HepG2 (cell line): ENCODE results near the gene SNX2. TPM values are rescaled to one million over a fixed set of nuclear protein-coding genes. Genes with fewer than 3 reads are reported as not detected.

Experiments used
- ARID5B ChIP-seq: IDR thresholded peaks from 2 replicates; pipeline ENCODE4 v1.4.0; 2020; ENCODE audit warnings: mild to moderate bottlenecking, missing genetic modification reagents
- BCL6 ChIP-seq: IDR thresholded peaks from 2 replicates; pipeline ENCODE4 v1.6.1; 2016; ENCODE audit warnings: missing genetic modification reagents, missing compliant biosample characterization
- FOXP1 ChIP-seq, 2 experiments: fragments of 450-650 bp in 1 of 2; IDR thresholded peaks; 2 replicates each; pipeline ENCODE4 v1.6.1; 2017 to 2018; ENCODE audit warnings: antibody characterized with exemption in 1 of 2
- GATAD2A ChIP-seq: IDR thresholded peaks from 2 replicates; pipeline ENCODE4 v1.6.1; 2016
- GTF3A ChIP-seq: sonication (generic); formaldehyde crosslinking; conservative IDR thresholded peaks from 2 replicates; pipeline ENCODE4 v1.4.0; 2020; ENCODE audit warnings: mild to moderate bottlenecking, missing genetic modification reagents
- HBP1 ChIP-seq: IDR thresholded peaks from 2 replicates; pipeline ENCODE4 v1.6.1; 2016; ENCODE audit warnings: low read depth, control low read depth
- IRF2 ChIP-seq: IDR thresholded peaks from 2 replicates; pipeline ENCODE4 v1.6.1; 2018; ENCODE audit warnings: missing genetic modification reagents, missing compliant biosample characterization
- KAT7 ChIP-seq: IDR thresholded peaks from 2 replicates; pipeline ENCODE4 v1.6.1; 2018; ENCODE audit warnings: borderline replicate concordance, missing compliant biosample characterization
- MIXL1 ChIP-seq: IDR thresholded peaks from 2 replicates; pipeline ENCODE4 v1.6.1; 2016
- NFE2L2 ChIP-seq: fragments of 150-350 bp; IDR thresholded peaks from 2 replicates; pipeline ENCODE4 v1.6.1; 2014; ENCODE audit warnings: low read length
- SRSF9 ChIP-seq: fragments of 200-400 bp; formaldehyde crosslinking; IDR thresholded peaks from 2 replicates; pipeline ENCODE4 v1.6.1; 2018; ENCODE audit warnings: borderline replicate concordance, mild to moderate bottlenecking, low read depth, low read length; ENCODE audit not compliant: insufficient read depth, poor library complexity, severe bottlenecking
- TOE1 ChIP-seq: sonication (generic); formaldehyde crosslinking; IDR thresholded peaks from 2 replicates; pipeline ENCODE4 v1.4.0; 2020; ENCODE audit warnings: mild to moderate bottlenecking, missing genetic modification reagents
- ZBTB20 ChIP-seq: sonication (generic); formaldehyde crosslinking; IDR thresholded peaks from 2 replicates; pipeline ENCODE4 v1.8.1; 2023; ENCODE audit warnings: missing genetic modification reagents, low read depth, mild to moderate bottlenecking, borderline replicate concordance
- ZBTB7B ChIP-seq: sonication (generic); formaldehyde crosslinking; IDR thresholded peaks from 2 replicates; pipeline ENCODE4 v1.4.0; 2020; ENCODE audit warnings: missing genetic modification reagents
- ZC3H13 ChIP-seq: sonication (generic); formaldehyde crosslinking; IDR thresholded peaks from 2 replicates; pipeline ENCODE4 v1.8.1; 2023; ENCODE audit warnings: mild to moderate bottlenecking, missing genetic modification reagents, moderate library complexity
- ZEB1 ChIP-seq: IDR thresholded peaks from 2 replicates; pipeline ENCODE4 v1.6.1; 2012; ENCODE audit warnings: mild to moderate bottlenecking, low read depth, inconsistent platforms; ENCODE audit not compliant: insufficient replicate concordance
- ZGPAT ChIP-seq: IDR thresholded peaks from 2 replicates; pipeline ENCODE4 v1.6.1; 2016; ENCODE audit warnings: mild to moderate bottlenecking
- ZNF770 ChIP-seq: sonication (generic); formaldehyde crosslinking; IDR thresholded peaks from 2 replicates; pipeline ENCODE4 v1.5.0; 2020; ENCODE audit warnings: mild to moderate bottlenecking, missing genetic modification reagents
- ZNF781 ChIP-seq: sonication (generic); formaldehyde crosslinking; IDR thresholded peaks from 2 replicates; pipeline ENCODE4 v1.5.1; 2020; ENCODE audit warnings: borderline replicate concordance, mild to moderate bottlenecking, missing genetic modification reagents; ENCODE audit errors: not compliant biosample characterization
- ZNF878 ChIP-seq: sonication (generic); formaldehyde crosslinking; IDR thresholded peaks from 2 replicates; pipeline ENCODE4 v1.8.1; 2023; ENCODE audit warnings: mild to moderate bottlenecking, missing genetic modification reagents, moderate library complexity
- ZSCAN9 ChIP-seq: IDR thresholded peaks from 2 replicates; pipeline ENCODE4 v1.6.1; 2016; ENCODE audit warnings: borderline replicate concordance
- polyA plus RNA-seq, 8 experiments: library from polyadenylated mRNA; depleted of rRNA in 3 of 8; stranded (reverse) in 7 of 8; unstranded in 1 of 8; fragments of >200 nt; fragmentation: Illumina TruSeq in 4 of 8; extraction: Trizol in 4 of 8; gene quantifications; 2 replicates each; pipeline versions ENCODE4 v1.2.1 to v1.2.3, GENCODE V29; 2011 to 2016; ENCODE audit warnings: low read depth in 4 of 8, missing spikeins in 1 of 8, mixed read lengths in 1 of 8; ENCODE audit not compliant: insufficient read depth in 1 of 8
- total RNA-seq, 5 experiments: library from RNA; depleted of rRNA; stranded (reverse); fragments of >200 nt; fragmentation: Illumina TruSeq; extraction: Trizol; gene quantifications; 2 replicates each; pipeline ENCODE4 v1.2.3, GENCODE V29; 2016; ENCODE audit warnings: low read depth in 1 of 5

Gene SNX2
- total and polyA plus RNA-seq, 2 of the 13 experiments (the other 11 are each of a cell fraction or from before 2014, with no cell fraction given), result 26.4 to 78.8 TPM

- no peak for TF ChIP-seq ZNF770 (CRISPR knock-in tag)
- TF ChIP-seq NFE2L2, result no peak
- peak; percentile 26; the same call in 1 of the 2 replicates for TF ChIP-seq GATAD2A (CRISPR knock-in tag)
- peak; percentile 51 for TF ChIP-seq ARID5B (CRISPR knock-in tag)
- TF ChIP-seq BCL6 (CRISPR knock-in tag), result peak; percentile 87
- no peak for TF ChIP-seq FOXP1 (IDR thresholded peaks at IDR 0.05)
- TF ChIP-seq FOXP1 (CRISPR knock-in tag; IDR thresholded peaks at IDR 0.05), result 0 out of 2 replicates have a peak, but pooled peaks have one; percentile 32
- TF ChIP-seq ZGPAT (CRISPR knock-in tag), result peak; percentile 19; the same call in 1 of the 2 replicates
- TF ChIP-seq ZSCAN9 (CRISPR knock-in tag), result no peak
- TF ChIP-seq KAT7 (CRISPR knock-in tag), result 0 out of 2 replicates have a peak, but pooled peaks have one; percentile 16
- no peak for TF ChIP-seq TOE1 (CRISPR knock-in tag)
- TF ChIP-seq SRSF9, result no peak
- 0 out of 2 replicates have a peak, but pooled peaks have one; percentile 18 for TF ChIP-seq MIXL1 (CRISPR knock-in tag)
- 0 out of 2 replicates have a peak, but pooled peaks have one; percentile 7 for TF ChIP-seq ZBTB7B (CRISPR knock-in tag)
- TF ChIP-seq ZNF878, result 0 out of 2 replicates have a peak, but pooled peaks have one; percentile 39
- 0 out of 2 replicates have a peak, but pooled peaks have one; percentile 9 for TF ChIP-seq GTF3A
- no peak for TF ChIP-seq ZC3H13 (CRISPR knock-in tag)
- 0 out of 2 replicates have a peak, but pooled peaks have one; percentile 35 for TF ChIP-seq IRF2 (CRISPR knock-in tag)
- no peak for TF ChIP-seq ZNF781 (CRISPR knock-in tag)
- TF ChIP-seq ZEB1, result peak; percentile 6
- TF ChIP-seq ZBTB20, result no peak
- 0 out of 2 replicates have a peak, but pooled peaks have one; percentile 28 for TF ChIP-seq HBP1 (CRISPR knock-in tag)
Measured at GRCh38 chr5:122844136-122844909, 69.4 kb downstream of the SNX2 start (continued).
